SK-N-SH treated with all-trans-retinoic acid at 6 μM for 48 hours (cell line): Measurements from ENCODE around the gene CTRB1.

Experiments used
- ATAC-seq: fragments of 200-7000 bp; cut with Tn5 transposase; 3 replicates; pipeline ENCODE4 v1.9.1; 2020; ENCODE audit warnings: mild to moderate bottlenecking, moderate library complexity
- ARNTL ChIP-seq: fragments of 450-650 bp; formaldehyde crosslinking; IDR thresholded peaks from 2 replicates; pipeline ENCODE4 v1.5.0; 2020; ENCODE audit warnings: low read depth, mild to moderate bottlenecking, moderate library complexity, borderline replicate concordance
- BACH2 ChIP-seq: fragments of 250-450 bp; sonication (Bioruptor Pico); IDR thresholded peaks from 2 replicates; pipeline ENCODE4 v1.9.0; 2021; ENCODE audit warnings: mild to moderate bottlenecking, borderline replicate concordance
- CSDC2 ChIP-seq: fragments of 250-450 bp; sonication (Bioruptor Pico); IDR thresholded peaks from 2 replicates; pipeline ENCODE4 v1.5.0; 2020; ENCODE audit warnings: mild to moderate bottlenecking, moderate library complexity
- ESRRG ChIP-seq: fragments of 250-450 bp; sonication (Bioruptor Pico); IDR thresholded peaks from 2 replicates; pipeline ENCODE4 v1.6.1; 2021; ENCODE audit warnings: mild to moderate bottlenecking
- GLIS3 ChIP-seq: fragments of 250-450 bp; sonication (Bioruptor Pico); IDR thresholded peaks from 2 replicates; pipeline ENCODE4 v1.5.0; 2020; ENCODE audit warnings: mild to moderate bottlenecking, moderate library complexity
- ISL1 ChIP-seq: fragments of 250-450 bp; sonication (Bioruptor Pico); IDR thresholded peaks from 2 replicates; pipeline ENCODE4 v2.1.2; 2022; ENCODE audit warnings: mild to moderate bottlenecking, moderate library complexity
- OSR1 ChIP-seq: fragments of 250-450 bp; sonication (Bioruptor Pico); IDR thresholded peaks from 2 replicates; pipeline ENCODE4 v1.8.0; 2022; ENCODE audit warnings: moderate library complexity, mild to moderate bottlenecking, inconsistent platforms
- POU6F1 ChIP-seq: fragments of 250-450 bp; sonication (Bioruptor Pico); IDR thresholded peaks from 2 replicates; pipeline ENCODE4 v1.8.0; 2021; ENCODE audit warnings: low read depth, mild to moderate bottlenecking, moderate library complexity, borderline replicate concordance
- PPARA ChIP-seq: fragments of 250-450 bp; sonication (Bioruptor Pico); IDR thresholded peaks from 2 replicates; pipeline ENCODE4 v1.5.0; 2020; ENCODE audit warnings: mild to moderate bottlenecking, borderline replicate concordance
- RARB ChIP-seq: fragments of 250-450 bp; sonication (Bioruptor Pico); IDR thresholded peaks from 2 replicates; pipeline ENCODE4 v1.8.0; 2021; ENCODE audit warnings: mild to moderate bottlenecking, moderate library complexity
- SNAI2 ChIP-seq: fragments of 250-450 bp; sonication (Bioruptor Pico); IDR thresholded peaks from 2 replicates; pipeline ENCODE4 v1.5.0; 2020; ENCODE audit warnings: mild to moderate bottlenecking, moderate library complexity
- TCF4 ChIP-seq: fragments of 250-450 bp; sonication (Bioruptor Pico); IDR thresholded peaks from 2 replicates; pipeline ENCODE4 v1.8.0; 2021; ENCODE audit warnings: mild to moderate bottlenecking, moderate library complexity, borderline replicate concordance
- TOX ChIP-seq: fragments of 250-450 bp; sonication (Bioruptor Pico); IDR thresholded peaks from 2 replicates; pipeline ENCODE4 v1.8.0; 2021; ENCODE audit warnings: mild to moderate bottlenecking, moderate library complexity, borderline replicate concordance
- TSHZ2 ChIP-seq: fragments of 250-450 bp; sonication (Bioruptor Pico); IDR thresholded peaks from 2 replicates; pipeline ENCODE4 v1.5.0; 2020; ENCODE audit warnings: mild to moderate bottlenecking, moderate library complexity
- ZC3H10 ChIP-seq: fragments of 250-450 bp; sonication (Bioruptor Pico); IDR thresholded peaks from 2 replicates; pipeline ENCODE4 v1.5.1; 2021; ENCODE audit warnings: mild to moderate bottlenecking, moderate library complexity
- ZFP3 ChIP-seq: fragments of 250-450 bp; sonication (Bioruptor Pico); IDR thresholded peaks from 2 replicates; pipeline ENCODE4 v1.5.0; 2020; ENCODE audit warnings: mild to moderate bottlenecking, moderate library complexity
- ZFP30 ChIP-seq: fragments of 450-650 bp; formaldehyde crosslinking; IDR thresholded peaks from 2 replicates; pipeline ENCODE4 v1.5.0; 2022; ENCODE audit warnings: mild to moderate bottlenecking, moderate library complexity
- ZNF565 ChIP-seq: fragments of 450-650 bp; formaldehyde crosslinking; conservative IDR thresholded peaks from 2 replicates; pipeline ENCODE4 v1.5.0; 2020; ENCODE audit warnings: low read depth, mild to moderate bottlenecking, moderate library complexity
- ZNF70 ChIP-seq: fragments of 450-650 bp; formaldehyde crosslinking; IDR thresholded peaks from 2 replicates; pipeline ENCODE4 v1.5.0; 2020; ENCODE audit warnings: mild to moderate bottlenecking, moderate library complexity
- ZNF8 ChIP-seq: fragments of 450-650 bp; formaldehyde crosslinking; IDR thresholded peaks from 2 replicates; pipeline ENCODE4 v1.5.0; 2020; ENCODE audit warnings: mild to moderate bottlenecking, moderate library complexity
- TF ChIP-seq, protein P1 (sequence below): fragments of 250-450 bp; sonication (Bioruptor Pico); IDR thresholded peaks from 2 replicates; pipeline ENCODE4 v1.5.1; 2020; ENCODE audit warnings: low read depth, mild to moderate bottlenecking, moderate library complexity
- TF ChIP-seq, protein P2 (sequence below): fragments of 250-450 bp; sonication (Bioruptor Pico); IDR thresholded peaks from 2 replicates; pipeline ENCODE4 v1.5.1; 2021; ENCODE audit warnings: mild to moderate bottlenecking, moderate library complexity

Gene CTRB1

DNA sequence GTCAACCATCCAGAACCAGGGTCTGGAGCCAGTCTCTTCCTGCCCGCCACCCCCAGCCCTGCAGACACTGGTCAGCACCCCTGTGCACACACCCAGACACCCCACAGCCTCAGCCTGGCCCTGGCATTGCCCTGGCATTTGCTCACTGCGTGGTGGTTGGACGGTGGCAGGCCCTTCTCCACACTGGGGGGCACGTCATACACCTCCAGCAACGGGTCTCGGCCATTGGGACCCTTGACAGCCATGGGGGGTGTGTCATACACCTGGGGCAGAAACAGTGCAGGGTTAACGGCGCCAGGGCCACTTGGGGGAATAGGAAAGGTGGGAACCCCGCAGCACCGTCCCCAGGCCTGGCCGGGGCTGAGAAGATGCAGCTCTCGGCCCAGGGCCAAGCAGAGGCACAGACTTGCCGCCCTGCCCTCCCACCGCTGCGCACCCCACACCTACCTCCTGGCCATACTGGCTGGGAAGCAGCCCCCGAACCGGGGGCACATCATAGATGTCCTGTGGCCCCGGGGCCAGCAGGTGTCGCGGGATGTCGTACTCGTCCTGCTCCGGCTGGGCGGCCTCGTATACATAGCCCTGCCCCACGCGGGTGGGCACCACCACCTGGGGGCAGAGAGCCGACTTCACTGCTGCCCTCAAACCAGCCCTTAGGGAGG is 18.1 kb downstream of the CTRB1 start:
- no peak for TF ChIP-seq ZNF70 (CRISPR knock-in tag)
- no peak for TF ChIP-seq GLIS3 (CRISPR knock-in tag)
- no peak for TF ChIP-seq OSR1
- TF ChIP-seq, protein P1, sequence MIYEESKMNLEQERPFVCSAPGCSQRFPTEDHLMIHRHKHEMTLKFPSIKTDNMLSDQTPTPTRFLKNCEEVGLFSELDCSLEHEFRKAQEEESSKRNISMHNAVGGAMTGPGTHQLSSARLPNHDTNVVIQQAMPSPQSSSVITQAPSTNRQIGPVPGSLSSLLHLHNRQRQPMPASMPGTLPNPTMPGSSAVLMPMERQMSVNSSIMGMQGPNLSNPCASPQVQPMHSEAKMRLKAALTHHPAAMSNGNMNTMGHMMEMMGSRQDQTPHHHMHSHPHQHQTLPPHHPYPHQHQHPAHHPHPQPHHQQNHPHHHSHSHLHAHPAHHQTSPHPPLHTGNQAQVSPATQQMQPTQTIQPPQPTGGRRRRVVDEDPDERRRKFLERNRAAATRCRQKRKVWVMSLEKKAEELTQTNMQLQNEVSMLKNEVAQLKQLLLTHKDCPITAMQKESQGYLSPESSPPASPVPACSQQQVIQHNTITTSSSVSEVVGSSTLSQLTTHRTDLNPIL: no peak
- TF ChIP-seq BACH2: no peak
- TF ChIP-seq PPARA: no peak
- no peak for TF ChIP-seq ZFP30 (CRISPR knock-in tag)
- TF ChIP-seq SNAI2 (CRISPR knock-in tag): no peak
- TF ChIP-seq ZFP3 (CRISPR knock-in tag): no peak
- TF ChIP-seq ISL1: no peak
- no peak for TF ChIP-seq TSHZ2
- TF ChIP-seq ZNF565 (CRISPR knock-in tag): no peak
- TF ChIP-seq TCF4: no peak
- TF ChIP-seq RARB (CRISPR knock-in tag): no peak
- no peak for TF ChIP-seq ARNTL (CRISPR knock-in tag)
- TF ChIP-seq ESRRG (CRISPR knock-in tag): no peak
- no peak for TF ChIP-seq ZC3H10 (CRISPR knock-in tag)
- no peak for TF ChIP-seq ZNF8
- TF ChIP-seq, protein P2, sequence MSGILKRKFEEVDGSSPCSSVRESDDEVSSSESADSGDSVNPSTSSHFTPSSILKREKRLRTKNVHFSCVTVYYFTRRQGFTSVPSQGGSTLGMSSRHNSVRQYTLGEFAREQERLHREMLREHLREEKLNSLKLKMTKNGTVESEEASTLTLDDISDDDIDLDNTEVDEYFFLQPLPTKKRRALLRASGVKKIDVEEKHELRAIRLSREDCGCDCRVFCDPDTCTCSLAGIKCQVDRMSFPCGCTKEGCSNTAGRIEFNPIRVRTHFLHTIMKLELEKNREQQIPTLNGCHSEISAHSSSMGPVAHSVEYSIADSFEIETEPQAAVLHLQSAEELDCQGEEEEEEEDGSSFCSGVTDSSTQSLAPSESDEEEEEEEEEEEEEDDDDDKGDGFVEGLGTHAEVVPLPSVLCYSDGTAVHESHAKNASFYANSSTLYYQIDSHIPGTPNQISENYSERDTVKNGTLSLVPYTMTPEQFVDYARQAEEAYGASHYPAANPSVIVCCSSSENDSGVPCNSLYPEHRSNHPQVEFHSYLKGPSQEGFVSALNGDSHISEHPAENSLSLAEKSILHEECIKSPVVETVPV (CRISPR knock-in tag): no peak
- TF ChIP-seq CSDC2: no peak
- no peak for ATAC-seq

DNA sequence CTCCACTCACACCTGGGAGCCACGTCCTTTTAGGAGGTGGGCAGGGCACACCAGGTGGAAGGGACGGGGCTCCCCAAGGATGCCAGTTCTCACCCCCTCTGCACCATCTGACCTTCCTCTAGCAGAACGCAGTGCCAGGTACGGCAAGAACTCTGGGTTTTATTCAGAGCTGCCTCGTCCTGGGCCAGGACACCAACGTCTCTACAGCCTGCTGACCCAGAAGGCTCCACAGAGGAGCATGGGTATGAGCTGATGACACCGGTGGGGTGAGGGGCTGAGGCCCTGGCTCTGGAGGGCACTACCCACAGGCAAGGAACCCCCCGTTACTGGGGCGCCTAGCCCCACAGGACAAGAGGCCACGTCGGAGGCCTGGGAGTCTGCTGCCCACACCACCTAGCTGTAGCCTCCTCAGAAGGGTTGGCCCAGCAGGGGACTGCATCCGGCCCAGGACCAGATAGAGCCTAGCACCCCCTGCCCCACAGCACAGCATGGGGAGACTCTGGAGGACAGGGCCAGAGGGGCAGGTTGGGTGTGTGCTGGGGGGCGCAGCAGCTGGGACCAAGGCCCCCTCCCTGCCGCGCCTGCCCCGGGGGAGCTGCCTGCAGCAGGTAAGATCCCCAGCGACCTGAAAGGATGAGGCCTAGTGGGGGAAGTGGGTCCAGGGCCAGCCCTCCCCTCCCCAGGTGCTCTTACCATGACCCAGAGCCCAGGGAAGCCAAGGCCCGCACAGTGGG is 18.8 kb downstream of the CTRB1 start:
- no peak for TF ChIP-seq ARNTL (CRISPR knock-in tag)
- no peak for TF ChIP-seq ESRRG (CRISPR knock-in tag)
- no peak for TF ChIP-seq ZNF70 (CRISPR knock-in tag)
- TF ChIP-seq SNAI2 (CRISPR knock-in tag): no peak
- no peak for TF ChIP-seq PPARA
- TF ChIP-seq ZNF8: no peak
- TF ChIP-seq TOX (CRISPR knock-in tag): no peak
- no peak for TF ChIP-seq TSHZ2
- no peak for TF ChIP-seq TCF4
- ATAC-seq: no peak

- ATAC-seq: peak; percentile 72
- TF ChIP-seq POU6F1 (CRISPR knock-in tag): no peak
- no peak for TF ChIP-seq BACH2
Measured at GRCh38 chr16:75238132-75238852, 19.5 kb downstream of the CTRB1 start.
